HG03565 (cell line): ENCODE measurements around the gene LRRC56.

Source experiments
- ATAC-seq: cut with Tn5 transposase; IDR thresholded peaks from one replicate; pipeline ENCODE4 v1.9.1; 2021; ENCODE audit warnings: mild to moderate bottlenecking, moderate library complexity; ENCODE audit not compliant: unreplicated experiment

Gene LRRC56

GRCh38 chr11:518463-519202 lies 18.7 kb upstream of the LRRC56 start:
- ATAC-seq, result peak; percentile 70

GRCh38 chr11:520428-521176 lies 16.7 kb upstream of the LRRC56 start:
- no peak for ATAC-seq

- no peak for ATAC-seq
These were observed 16.1 kb upstream of the LRRC56 start for GRCh38 chr11:521177-521688.

DNA sequence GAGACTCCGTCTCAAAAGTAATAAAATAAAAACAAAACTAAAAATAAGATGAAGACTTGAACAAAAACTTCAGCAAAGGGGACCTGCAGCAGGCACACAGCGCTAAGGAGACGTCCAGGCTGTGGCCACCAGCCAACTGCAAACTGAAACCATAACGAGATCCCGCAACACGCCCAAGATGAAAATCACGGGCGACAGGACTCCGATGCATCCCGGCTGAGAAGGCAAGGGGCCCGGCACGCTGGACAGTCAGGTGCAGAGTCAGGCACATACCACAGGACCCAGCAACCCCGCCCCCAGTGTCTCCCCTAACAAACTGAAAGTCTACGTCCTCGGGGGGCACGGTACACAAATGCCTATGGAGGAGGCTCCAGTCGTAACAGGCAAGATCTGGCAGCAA lies 11.1 kb upstream of the LRRC56 start:
- no peak for ATAC-seq

DNA sequence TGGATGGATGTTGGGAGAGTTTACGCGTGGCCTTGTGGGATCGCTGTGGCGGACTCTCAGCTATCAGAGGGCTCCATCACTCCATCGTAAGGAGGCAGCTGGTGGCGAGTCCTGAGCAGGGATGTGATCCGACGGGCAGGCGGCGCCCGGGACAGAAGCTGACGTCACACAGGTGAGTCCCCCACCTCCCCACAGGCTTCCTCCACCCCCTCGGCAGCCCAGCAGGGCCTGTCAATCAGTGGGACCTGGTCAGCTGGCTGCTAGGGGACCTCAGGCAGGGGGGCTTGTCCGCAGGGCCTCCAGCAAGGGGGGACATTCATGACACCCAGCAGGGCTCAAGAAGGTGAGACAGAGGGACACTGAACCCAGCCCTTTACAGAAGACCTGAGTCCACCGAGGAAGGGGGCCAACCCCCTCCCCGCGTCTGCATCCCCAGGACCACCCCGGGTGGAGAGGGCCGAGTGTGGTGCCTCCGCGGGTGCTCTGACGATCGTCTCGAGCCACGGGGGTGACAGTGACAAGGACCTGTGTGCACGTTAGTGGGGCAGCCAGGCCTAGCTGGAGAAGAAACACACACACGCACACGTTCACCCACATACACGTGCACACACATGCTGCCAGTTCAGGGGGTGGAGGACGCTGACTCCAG lies 9.0 kb upstream of the LRRC56 start:
- ATAC-seq, result no peak

DNA sequence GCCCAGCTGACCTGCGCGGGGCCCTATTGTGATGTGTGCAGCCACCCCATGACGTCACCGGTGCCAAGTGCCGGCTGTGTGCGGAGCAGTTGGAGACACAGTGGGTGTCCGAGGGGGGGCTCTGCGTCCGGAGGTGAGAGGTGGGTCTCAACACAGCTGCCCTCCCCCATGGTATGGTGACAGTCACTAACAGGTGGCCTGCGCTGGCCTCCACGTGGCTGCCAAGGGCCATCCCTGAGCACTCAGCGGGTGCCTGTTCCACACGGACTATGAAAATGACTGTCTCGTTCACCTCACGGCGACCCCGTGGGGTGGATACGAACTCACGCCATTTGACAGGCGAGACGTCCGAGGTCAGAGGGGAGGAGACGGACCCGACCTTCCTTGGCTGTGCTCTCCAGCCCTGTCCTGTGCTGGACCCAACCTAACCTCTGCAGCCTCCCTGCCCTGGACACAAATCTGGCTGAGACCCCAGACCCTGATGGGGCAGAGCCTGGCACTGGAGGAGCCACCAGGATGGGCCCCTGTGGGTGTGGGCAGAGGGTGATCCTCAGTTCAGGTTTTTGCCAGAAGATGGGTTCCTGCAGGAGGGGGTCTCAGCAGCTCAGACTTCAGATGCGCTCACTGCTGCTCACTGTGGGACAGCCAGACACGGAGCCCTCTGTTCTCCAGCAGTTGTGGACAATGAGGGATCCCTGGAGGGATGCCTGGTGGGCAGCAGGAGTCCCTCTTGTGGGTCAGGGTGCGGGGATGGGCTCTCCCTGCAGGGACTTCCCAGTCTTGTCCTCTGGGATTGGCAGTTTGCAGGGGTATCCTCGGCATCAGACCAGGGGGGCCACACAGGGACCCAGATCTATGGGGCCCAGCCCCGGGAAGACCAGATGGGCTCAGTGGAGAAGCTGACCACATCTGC lies 8.3 kb upstream of the LRRC56 start:
- no peak for ATAC-seq

GRCh38 chr11:529728-530411 lies 7.5 kb upstream of the LRRC56 start:
- no peak for ATAC-seq

GRCh38 chr11:530960-531831 lies 6.1 kb upstream of the LRRC56 start:
- ATAC-seq, result no peak

- ATAC-seq, result no peak
These were observed 5.3 kb upstream of the LRRC56 start for GRCh38 chr11:531919-532526.

GRCh38 chr11:532527-532985 lies 4.8 kb upstream of the LRRC56 start:
- ATAC-seq, result no peak

DNA sequence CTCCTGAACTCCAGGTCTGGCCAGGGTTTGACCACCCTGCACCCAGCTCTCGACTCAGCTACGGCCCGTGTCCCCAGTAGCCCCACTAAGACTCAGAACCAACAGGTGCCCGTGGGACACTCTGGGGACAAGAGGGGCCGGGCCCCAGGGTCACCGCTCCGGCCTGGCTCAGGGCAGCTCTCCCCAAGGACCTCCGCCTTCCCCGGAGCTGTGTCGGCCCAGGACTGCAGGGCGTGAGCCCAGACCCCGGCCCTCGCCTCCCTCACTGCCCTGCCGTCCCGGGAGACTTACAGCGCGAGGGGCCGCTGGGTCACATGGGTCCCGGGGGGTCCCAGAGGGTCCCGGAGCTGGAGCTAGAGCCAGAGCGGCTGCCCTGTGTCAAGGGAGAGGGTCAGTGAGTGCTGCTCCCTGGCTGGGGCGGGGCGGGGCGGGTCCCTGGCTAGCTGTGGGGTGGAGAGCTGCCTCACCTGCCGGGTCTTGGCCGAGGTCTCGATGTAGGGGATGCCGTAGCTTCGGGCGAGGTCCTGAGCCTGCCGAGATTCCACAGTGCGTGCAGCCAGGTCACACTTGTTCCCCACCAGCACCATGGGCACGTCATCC lies 4.2 kb upstream of the LRRC56 start:
- no peak for ATAC-seq

GRCh38 chr11:533586-534395 lies 3.5 kb upstream of the LRRC56 start:
- ATAC-seq, result no peak

- ATAC-seq, result no peak
These were observed 2.7 kb upstream of the LRRC56 start for GRCh38 chr11:534396-535209.

DNA sequence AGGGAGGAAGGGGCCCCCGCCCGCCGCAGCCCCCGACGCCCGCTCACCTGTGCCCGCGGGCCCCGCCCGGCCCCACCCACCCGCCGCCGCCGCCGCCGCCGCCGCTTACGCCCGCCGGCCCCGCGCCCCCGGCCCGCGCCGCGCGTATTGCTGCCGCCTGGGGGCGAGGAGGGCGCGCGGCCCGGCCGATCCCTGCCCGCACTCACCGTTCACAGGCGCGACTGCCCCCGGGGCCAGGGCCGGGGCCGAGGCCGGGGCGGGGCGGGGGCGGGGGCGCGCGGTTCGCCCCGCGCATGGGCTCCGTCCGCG lies 2.2 kb upstream of the LRRC56 start:
- no peak for ATAC-seq

DNA sequence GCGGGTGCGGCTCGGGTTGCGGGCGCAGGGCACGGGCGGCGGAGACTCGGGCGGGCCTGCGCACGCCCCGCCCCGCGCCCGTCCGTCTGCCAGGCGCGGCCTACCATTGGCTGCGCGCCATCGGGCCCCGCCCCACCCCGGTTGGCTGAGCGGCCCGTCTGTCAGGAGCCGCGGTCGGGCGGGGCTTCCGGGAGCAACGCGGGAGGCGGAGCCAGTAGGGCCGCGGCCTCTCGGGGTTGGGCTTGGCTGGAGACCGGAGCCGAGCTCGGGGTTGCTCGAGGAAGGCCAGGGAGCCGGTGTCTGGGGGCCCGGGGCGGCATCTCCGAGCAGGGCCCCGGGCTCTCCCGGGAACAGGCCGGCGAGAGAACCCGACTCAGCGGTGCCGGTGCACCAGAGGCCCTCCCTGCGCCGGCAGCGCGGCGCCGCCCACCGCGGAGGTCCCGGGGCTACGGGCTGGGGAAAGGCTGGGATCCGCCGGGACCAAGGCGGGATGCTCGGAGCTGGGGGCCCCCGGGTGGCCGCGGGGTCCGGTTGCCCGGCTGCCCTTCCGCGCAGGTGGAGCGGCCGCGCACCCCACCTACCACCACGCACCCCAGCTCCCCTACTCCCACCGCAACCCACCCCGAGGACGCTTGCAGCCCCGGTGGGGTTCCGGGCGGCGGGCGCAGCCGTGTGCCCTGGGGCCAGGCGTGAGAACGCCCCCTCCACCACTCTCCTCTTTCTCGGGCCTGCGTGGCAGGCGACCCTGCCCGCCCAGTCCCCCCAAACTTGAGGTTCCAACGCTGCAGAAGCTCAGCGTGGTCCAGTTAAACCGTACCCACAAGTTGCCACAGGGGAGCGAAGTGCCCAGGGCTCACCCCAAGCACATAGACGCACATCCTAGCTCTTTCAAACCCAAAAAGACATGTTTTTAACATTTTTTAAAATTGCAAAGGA lies 1.5 kb upstream of the LRRC56 start, which contains the start of gene HRAS:
HRAS (minus strand) TSS at position 58 of the 936 bp plus-strand sequence.
- peak; percentile 61 for ATAC-seq
